Measurements from ENCODE around the gene GDI1. TPM values are rescaled to one million over a fixed set of nuclear protein-coding genes. Genes with fewer than 3 reads are reported as not detected.

GDI1 gene
- total RNA-seq, 2 donors from 2014 or later = 63.0 to 83.0 TPM

- no peak overlapping the region for H3K9ac ChIP-seq (ENCODE audit: low read depth in 2 of 2, low read length in 2 of 2)
- H3K27ac ChIP-seq = no peak overlapping the region
- no peak for TF ChIP-seq CTCF (IDR thresholded peaks at IDR 0.05)
- H3K4me3 ChIP-seq = no peak overlapping the region
- intact Hi-C loops (cut with DNase I) = no loop called here
- H3K4me1 ChIP-seq = no peaks in the 10 kb centered on the region
- DNase-seq = no peak
- H3K9me3 ChIP-seq = no peaks in the 10 kb centered on the region
- H3K27me3 ChIP-seq = no peaks in the 10 kb centered on the region
- H3K36me3 ChIP-seq = no peaks in the 10 kb centered on the region
These were observed 19.8 kb upstream of the GDI1 start for GRCh38 chrX:154417157-154417556.

GRCh38 chrX:154419189-154419588, 17.8 kb upstream of the GDI1 start:
- no peaks in the 10 kb centered on the region for H3K9me3 ChIP-seq
- no peak overlapping the region for H3K4me3 ChIP-seq
- intact Hi-C loops (cut with DNase I) = no loop called here
- H3K36me3 ChIP-seq = no peaks in the 10 kb centered on the region
- no peaks in the 10 kb centered on the region for H3K27me3 ChIP-seq
- no peak for DNase-seq
- no peak for TF ChIP-seq CTCF (IDR thresholded peaks at IDR 0.05)
- H3K27ac ChIP-seq = no peak overlapping the region
- H3K9ac ChIP-seq (ENCODE audit: low read depth in 2 of 2, low read length in 2 of 2) = no peak overlapping the region
- no peaks in the 10 kb centered on the region for H3K4me1 ChIP-seq

GRCh38 chrX:154419688-154420401, 17.1 kb upstream of the GDI1 start:
- intact Hi-C loops (cut with DNase I) = no loop called here

GRCh38 chrX:154420402-154420756, 16.6 kb upstream of the GDI1 start:
- no peak overlapping the region for H3K4me3 ChIP-seq
- TF ChIP-seq CTCF (IDR thresholded peaks at IDR 0.05) = no peak
- intact Hi-C loops (cut with DNase I) = no loop called here
- H3K4me1 ChIP-seq = no peaks in the 10 kb centered on the region
- no peak overlapping the region for H3K9ac ChIP-seq (ENCODE audit: low read depth in 2 of 2, low read length in 2 of 2)
- DNase-seq = no peak
- H3K36me3 ChIP-seq = no peaks in the 10 kb centered on the region
- H3K9me3 ChIP-seq = no peaks in the 10 kb centered on the region
- no peaks in the 10 kb centered on the region for H3K27me3 ChIP-seq
- H3K27ac ChIP-seq = no peak overlapping the region

More at GRCh38 chrX:154419688-154420401, 17.1 kb upstream of the GDI1 start:
- Histone ChIP-seq H3K9ac (ENCODE audit: low read depth in 2 of 2, low read length in 2 of 2) (no peak overlapping the region), H3K9me3 (no peaks in the 10 kb centered on the region), H3K27me3 (no peaks in the 10 kb centered on the region), H3K4me1 (no peaks in the 10 kb centered on the region), H3K36me3 (no peaks in the 10 kb centered on the region), H3K4me3 (no peak overlapping the region), H3K27ac (no peak overlapping the region)
- no peak for DNase-seq
- TF ChIP-seq CTCF (IDR thresholded peaks at IDR 0.05) = no peak

GRCh38 chrX:154426916-154427770, 9.8 kb upstream of the GDI1 start:
- H3K4me3 ChIP-seq = no peak overlapping the region
- no peaks in the 10 kb centered on the region for H3K27me3 ChIP-seq
- H3K27ac ChIP-seq = no peak overlapping the region
- H3K9me3 ChIP-seq = no peaks in the 10 kb centered on the region
- peak overlapping the region in 1 of 2 donors; percentile 26 for H3K9ac ChIP-seq (ENCODE audit: low read depth in 2 of 2, low read length in 2 of 2)
- intact Hi-C loops (cut with DNase I) = no loop called here
- H3K4me1 ChIP-seq = no peaks in the 10 kb centered on the region
- no peaks in the 10 kb centered on the region for H3K36me3 ChIP-seq
- TF ChIP-seq CTCF (IDR thresholded peaks at IDR 0.05) = no peak
- DNase-seq = no peak
